Neutrophil (primary cell): ENCODE measurements around the gene PSMG3.

Source experiments
- H3K27ac ChIP-seq: fragments of 200-600 bp; sonication (generic); 2 replicates; pipeline ENCODE4 v1.5.1; 2016; ENCODE audit warnings: mild to moderate bottlenecking, moderate library complexity
- H3K27me3 ChIP-seq: fragments of 200-600 bp; sonication (generic); 2 replicates; pipeline ENCODE4 v1.6.0; 2016; ENCODE audit warnings: mild to moderate bottlenecking
- H3K36me3 ChIP-seq: fragments of 200-600 bp; sonication (generic); 2 replicates; pipeline ENCODE4 v1.5.1; 2017
- H3K4me1 ChIP-seq, 2 experiments: fragments of 200-600 bp in 1 of 2; sonication (generic) in 1 of 2; 1 replicate in 1 of 2; 2 replicates in 1 of 2; pipeline versions ENCODE4 v1.5.1 to v1.6.1; 2013 to 2016; ENCODE audit warnings: low read depth in 1 of 2, low read length in 1 of 2, mild to moderate bottlenecking in 1 of 2, moderate library complexity in 1 of 2; ENCODE audit not compliant: control insufficient read depth in 1 of 2, insufficient read depth in 1 of 2
- H3K4me3 ChIP-seq, 2 experiments: fragments of 200-600 bp in 1 of 2; sonication (generic) in 1 of 2; 1 replicate in 1 of 2; 2 replicates in 1 of 2; pipeline ENCODE4 v1.5.1; 2013 to 2016; ENCODE audit warnings: low read depth in 1 of 2, low read length in 1 of 2, mild to moderate bottlenecking in 1 of 2, moderate library complexity in 1 of 2
- H3K9me3 ChIP-seq: fragments of 200-600 bp; sonication (generic); 2 replicates; pipeline ENCODE4 v1.5.1; 2016
- TF ChIP-seq, protein P1 (sequence below): fragments of 200-600 bp; sonication (generic); IDR thresholded peaks from 2 replicates; pipeline ENCODE4 v1.5.1; 2016; ENCODE audit warnings: antibody characterized with exemption

The PSMG3 gene

DNA sequence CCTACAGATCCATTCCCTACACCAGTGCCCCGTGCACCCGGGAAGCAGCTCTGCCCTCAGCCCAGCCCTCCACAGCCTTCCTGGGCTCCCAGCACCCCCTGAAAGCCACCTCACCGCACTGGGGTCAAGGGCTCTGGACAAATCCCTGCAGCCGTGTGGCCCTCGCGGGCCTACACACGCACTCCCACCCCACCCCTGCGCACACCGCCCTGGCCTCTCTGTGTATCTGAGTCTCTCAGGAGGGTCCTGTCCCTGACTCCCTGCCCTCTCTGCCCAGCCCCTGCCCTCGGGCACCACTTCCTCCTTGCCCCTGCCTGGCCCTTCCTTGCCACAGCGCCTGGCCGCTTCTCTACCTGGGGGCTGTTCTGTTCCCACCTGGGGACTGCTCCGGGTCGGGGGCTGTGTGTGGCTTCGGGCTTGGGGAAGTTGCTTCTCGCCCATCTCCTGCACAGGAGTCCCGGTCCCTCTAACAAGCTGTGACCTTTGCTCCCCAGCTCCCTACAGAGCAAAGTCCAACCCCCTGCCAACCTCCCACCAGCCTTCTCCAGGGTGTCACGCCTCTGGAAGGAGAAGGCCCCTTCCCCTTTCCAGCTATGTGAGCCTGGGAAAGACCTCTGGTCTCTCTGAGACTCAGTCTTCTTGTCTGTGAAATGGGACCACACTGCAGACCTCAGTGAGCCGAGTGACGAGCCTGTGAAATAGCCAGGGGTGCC lies 15.3 kb downstream of the PSMG3 start:
- TF ChIP-seq, protein P1, sequence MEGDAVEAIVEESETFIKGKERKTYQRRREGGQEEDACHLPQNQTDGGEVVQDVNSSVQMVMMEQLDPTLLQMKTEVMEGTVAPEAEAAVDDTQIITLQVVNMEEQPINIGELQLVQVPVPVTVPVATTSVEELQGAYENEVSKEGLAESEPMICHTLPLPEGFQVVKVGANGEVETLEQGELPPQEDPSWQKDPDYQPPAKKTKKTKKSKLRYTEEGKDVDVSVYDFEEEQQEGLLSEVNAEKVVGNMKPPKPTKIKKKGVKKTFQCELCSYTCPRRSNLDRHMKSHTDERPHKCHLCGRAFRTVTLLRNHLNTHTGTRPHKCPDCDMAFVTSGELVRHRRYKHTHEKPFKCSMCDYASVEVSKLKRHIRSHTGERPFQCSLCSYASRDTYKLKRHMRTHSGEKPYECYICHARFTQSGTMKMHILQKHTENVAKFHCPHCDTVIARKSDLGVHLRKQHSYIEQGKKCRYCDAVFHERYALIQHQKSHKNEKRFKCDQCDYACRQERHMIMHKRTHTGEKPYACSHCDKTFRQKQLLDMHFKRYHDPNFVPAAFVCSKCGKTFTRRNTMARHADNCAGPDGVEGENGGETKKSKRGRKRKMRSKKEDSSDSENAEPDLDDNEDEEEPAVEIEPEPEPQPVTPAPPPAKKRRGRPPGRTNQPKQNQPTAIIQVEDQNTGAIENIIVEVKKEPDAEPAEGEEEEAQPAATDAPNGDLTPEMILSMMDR, result no peak
- Histone ChIP-seq H3K9me3 (no peaks in the 10 kb centered on the region), H3K36me3 (no peaks in the 10 kb centered on the region), H3K4me1 (no peaks in the 10 kb centered on the region), H3K4me3 (no peak overlapping the region), H3K27ac (no peak overlapping the region), H3K27me3 (no peaks in the 10 kb centered on the region)

DNA sequence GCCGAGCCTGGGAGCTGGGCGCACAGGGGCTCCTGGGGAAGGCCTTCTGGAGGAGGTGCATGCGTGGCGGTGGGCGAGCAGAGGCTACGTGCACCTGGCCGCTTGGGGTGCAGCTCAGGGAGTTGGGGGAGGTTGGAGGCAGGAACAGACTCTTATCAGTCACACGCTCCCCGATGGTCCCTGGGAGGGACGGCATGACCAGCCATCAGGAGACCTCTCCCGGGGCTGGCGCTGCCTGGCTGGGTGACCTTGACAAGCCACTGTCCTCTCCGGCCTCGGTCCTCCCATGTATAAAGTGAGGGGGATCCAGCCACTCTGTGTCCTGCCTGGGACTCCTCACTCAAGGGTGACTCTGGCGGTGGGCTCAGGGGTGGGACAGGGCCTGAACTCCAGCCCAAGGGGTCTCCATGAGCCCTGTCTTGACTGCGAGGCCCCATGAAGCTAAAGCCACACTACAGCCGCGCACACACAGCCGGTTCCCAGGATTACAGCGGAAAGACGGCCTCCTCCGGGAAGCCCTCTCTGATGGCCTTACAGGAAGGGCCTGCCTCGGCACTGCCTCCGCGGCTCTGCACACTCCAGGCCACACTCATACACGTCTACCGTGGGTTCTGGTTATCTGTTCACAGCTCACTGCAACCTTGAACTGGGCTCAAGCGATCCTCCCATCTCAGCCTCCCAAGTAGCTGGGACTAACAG lies 16.2 kb downstream of the PSMG3 start:
- TF ChIP-seq, protein P1, result no peak
- Histone ChIP-seq H3K4me1 (no peaks in the 10 kb centered on the region), H3K36me3 (no peaks in the 10 kb centered on the region), H3K27ac (no peak overlapping the region), H3K27me3 (no peaks in the 10 kb centered on the region), H3K9me3 (no peaks in the 10 kb centered on the region), H3K4me3 (no peak overlapping the region)

DNA sequence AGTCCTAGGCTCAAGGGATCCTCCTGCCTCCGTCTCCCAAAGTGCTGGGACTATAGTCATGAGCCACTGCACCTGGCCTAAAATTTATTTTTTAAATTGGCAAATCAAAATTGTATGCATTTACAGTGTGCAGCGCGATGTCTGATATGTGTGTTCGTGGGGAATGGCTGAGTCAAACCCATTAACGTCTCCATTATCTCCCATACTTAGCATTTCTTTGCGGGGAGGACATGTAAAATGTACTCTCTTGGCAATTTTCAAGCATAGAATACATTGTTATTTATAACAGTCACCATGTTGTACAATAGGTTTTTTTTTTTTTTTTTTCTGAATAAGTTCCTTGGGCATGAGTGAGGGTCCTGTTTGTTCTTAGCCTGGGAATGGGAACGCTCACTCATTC lies 17.6 kb downstream of the PSMG3 start:
- Histone ChIP-seq H3K9me3 (no peaks in the 10 kb centered on the region), H3K27me3 (no peaks in the 10 kb centered on the region), H3K27ac (no peak overlapping the region), H3K4me3 (no peak overlapping the region), H3K4me1 (no peaks in the 10 kb centered on the region), H3K36me3 (no peaks in the 10 kb centered on the region)
- TF ChIP-seq, protein P1, result no peak

DNA sequence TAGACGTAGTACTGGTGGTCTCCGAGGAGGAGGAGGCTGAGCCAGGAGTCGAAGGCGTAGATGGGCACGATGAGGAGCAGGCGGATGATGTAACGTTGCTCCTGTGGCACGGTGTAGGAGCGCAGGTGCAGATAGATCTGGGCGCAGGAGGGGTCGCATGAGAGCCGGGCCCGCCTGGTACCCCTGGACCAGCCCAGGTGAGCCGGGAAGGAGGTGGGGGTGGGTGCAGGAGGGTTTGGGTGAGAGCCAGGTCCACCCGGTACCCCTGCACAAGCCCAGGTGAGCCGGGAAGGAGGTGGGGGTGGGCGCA lies 19.0 kb downstream of the PSMG3 start:
- Histone ChIP-seq H3K4me3 (no peak overlapping the region), H3K36me3 (no peaks in the 10 kb centered on the region), H3K27me3 (no peaks in the 10 kb centered on the region), H3K9me3 (no peaks in the 10 kb centered on the region), H3K4me1 (no peaks in the 10 kb centered on the region), H3K27ac (no peak overlapping the region)
- TF ChIP-seq, protein P1, result no peak

DNA sequence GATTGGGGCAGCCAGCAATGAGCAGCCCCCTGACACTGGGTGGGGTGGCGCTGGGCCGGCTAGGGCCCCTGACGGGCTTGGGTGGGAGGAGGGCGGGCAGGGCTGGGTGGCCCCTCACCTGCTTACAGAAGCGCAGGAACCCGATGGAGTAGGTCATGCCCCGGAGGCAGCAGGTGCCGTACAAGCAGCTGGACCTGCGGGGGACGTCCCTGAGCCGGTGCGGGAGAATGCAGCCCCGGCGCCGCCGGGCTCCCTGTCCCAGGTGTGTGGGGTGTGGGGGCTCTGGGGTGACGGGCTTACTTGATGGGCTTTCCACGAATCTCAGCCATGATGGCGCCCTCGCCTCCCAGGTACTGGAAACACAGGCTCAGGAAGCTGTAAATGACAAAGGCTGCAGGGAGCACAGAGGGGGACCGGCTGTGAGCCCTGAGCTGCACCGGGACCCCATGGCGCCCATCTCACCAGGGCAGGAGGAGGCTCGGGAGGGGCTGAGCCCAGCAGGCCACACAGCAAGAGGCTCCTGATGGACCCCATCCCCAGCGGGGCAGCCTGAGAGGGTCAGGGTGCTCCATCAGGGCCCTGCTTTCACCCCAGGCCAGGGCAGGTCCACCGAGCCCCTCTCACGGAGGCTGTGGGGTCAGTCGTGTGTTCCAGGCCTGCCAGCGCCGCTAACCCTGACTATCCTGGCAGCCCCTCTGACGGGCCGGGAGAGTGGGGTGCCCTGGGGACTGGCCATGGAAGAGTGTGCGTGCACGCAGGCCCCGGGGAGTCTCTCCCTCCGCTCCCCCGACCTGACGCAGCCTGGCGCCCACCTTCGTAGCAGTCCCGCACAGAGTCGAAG lies 19.6 kb downstream of the PSMG3 start:
- TF ChIP-seq, protein P1, result no peak
- no peaks in the 10 kb centered on the region for H3K27me3 ChIP-seq
- H3K27ac ChIP-seq, result no peak overlapping the region
- H3K36me3 ChIP-seq, result no peaks in the 10 kb centered on the region
- H3K9me3 ChIP-seq, result no peaks in the 10 kb centered on the region
- no peak overlapping the region for H3K4me3 ChIP-seq
- no peaks in the 10 kb centered on the region for H3K4me1 ChIP-seq
